OCI-LY3 (cell line): ENCODE results near the gene KIF17.

Source experiments
- CTCF ChIP-seq: fragments of 200-600, 300-600 bp; sonication (generic); IDR thresholded peaks from 2 replicates; pipeline ENCODE4 v1.5.1; 2014; ENCODE audit warnings: antibody characterized with exemption, low read length, low read depth
- EZH2phosphoT487 ChIP-seq: fragments of 200-600 bp; shearing (Covaris generic); IDR thresholded peaks from 2 replicates; pipeline ENCODE4 v1.6.1; 2018; ENCODE audit warnings: antibody characterized with exemption, mixed run types, low read depth

- no peak for TF ChIP-seq CTCF
- TF ChIP-seq EZH2phosphoT487: no peak
Observed at GRCh38 chr1:20624709-20625108, 93.1 kb downstream of the KIF17 start.
